ENCODE measurements around the gene ROMO1. TPM values are rescaled to one million over a fixed set of nuclear protein-coding genes. Genes with fewer than 3 reads are reported as not detected.
"Not testable (repeated sequence)": the region's sequence is repeated elsewhere in the genome, so short reads cannot be mapped to it uniquely, and the experiment has no call there.

Gene ROMO1
- total RNA-seq, 8 experiments from 2014 or later, result 178 to 374 (median 295) TPM

GRCh38 chr20:35718972-35719635 is 19.9 kb downstream of the ROMO1 start:
- peak in 1 of 8 experiments; percentile 3 for ATAC-seq (replicated peaks in 6 of 8)
- Histone ChIP-seq H3K27ac (no peak overlapping the region), H3K4me1 (replicated peaks in 1 of 2) (no peaks in the 10 kb centered on the region), H3K4me3 (no peak overlapping the region)
- in situ Hi-C loops (cut with MboI; ENCODE audit: low pct_unique_long_range_greater_than_20kb in 2 of 9, low sequenced_read_pairs in 9 of 9, unreplicated experiment in 9 of 9), result loop anchor here in 1 of 9 experiments (25.0 kb wide), 1 partner anchor 168 kb away; no protein-coding TSS in a partner anchor
- 41 to 100% (median 88%) methylated on average over 1 to 10 of the region's 12 CpGs; no CpG with 5 or more reads in 1 of the 10 experiments for WGBS, 10 experiments

DNA sequence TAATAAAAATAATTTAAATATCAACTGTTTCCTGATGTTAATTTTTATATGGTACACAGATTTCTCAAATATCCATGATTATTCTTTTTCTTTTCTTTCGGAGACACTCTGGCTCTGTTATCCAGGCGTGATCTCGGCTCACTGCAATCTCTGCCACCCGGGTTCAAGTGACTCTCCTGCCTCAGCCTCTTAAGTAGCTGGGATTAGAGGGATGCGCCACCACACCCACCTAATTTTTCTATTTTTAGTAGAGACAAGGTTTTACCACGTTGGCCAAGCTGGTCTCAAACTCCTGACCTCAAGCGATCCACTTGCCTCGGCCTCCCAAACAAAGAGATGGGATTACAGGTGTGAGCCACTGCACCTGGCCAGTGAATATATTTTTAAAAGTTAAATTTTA is 20.5 kb downstream of the ROMO1 start:
- in situ Hi-C loops (cut with MboI; ENCODE audit: low pct_unique_long_range_greater_than_20kb in 2 of 9, low sequenced_read_pairs in 9 of 9, unreplicated experiment in 9 of 9), result loop anchor here in 1 of 9 experiments (25.0 kb wide), 1 partner anchor 168 kb away; no protein-coding TSS in a partner anchor
- H3K4me1 ChIP-seq (replicated peaks in 1 of 2), result no peaks in the 10 kb centered on the region
- H3K27ac ChIP-seq, result no peak overlapping the region
- ATAC-seq (replicated peaks in 6 of 8), result no peak
- WGBS, 10 experiments, result 42 to 100% (median 87%) methylated on average over 2 to 7 of the region's 8 CpGs; no CpG with 5 or more reads in 1 of the 10 experiments
- H3K4me3 ChIP-seq, result no peak overlapping the region

DNA sequence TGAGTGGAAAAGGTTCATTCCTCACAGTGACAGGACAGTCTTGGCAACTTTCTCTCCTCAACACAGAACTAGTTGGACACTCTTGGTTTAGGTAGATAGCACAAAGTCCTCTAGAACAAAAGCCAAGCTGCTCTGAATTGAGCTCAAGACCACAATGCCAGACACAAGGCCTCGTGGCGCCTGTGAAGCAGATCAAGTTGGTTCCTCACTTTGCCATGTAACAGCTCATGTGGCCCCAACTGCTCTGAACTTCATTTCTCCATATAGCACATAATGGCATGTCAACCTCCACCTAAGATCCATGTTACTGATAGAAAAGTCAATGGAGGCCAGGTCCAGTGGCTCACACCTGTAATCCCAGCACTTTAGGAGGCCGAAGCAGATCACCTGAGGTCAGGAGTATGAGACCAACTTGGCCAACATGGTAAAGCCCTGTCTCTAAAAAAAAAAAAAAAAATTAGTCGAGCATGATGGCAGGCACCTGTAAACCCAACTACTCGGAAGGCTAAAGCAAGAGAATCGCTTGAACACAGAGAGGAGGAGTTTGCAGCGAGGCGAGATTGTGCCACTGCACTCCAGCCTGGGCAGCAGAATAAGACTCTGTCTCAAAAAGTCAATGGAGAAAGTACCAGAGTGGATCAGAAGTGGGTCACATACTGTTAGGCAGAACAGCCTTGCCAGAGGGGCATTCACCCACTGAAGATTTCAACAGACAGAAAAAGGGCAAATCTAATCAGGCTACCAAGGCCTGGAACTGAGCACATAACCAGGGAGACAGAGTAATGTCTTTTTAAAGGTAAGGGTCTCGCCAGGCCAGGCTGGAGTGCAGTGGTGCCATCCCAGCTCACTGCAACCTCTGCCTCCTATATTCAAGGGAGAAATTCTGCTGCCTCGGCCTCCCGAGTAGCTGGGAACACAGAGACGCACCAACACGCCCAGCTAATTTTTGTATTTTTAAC is 21.2 kb downstream of the ROMO1 start:
- in situ Hi-C loops (cut with MboI; ENCODE audit: low pct_unique_long_range_greater_than_20kb in 2 of 9, low sequenced_read_pairs in 9 of 9, unreplicated experiment in 9 of 9), result loop anchor here in 1 of 9 experiments (25.0 kb wide), 1 partner anchor 167 kb away; no protein-coding TSS in a partner anchor
- Histone ChIP-seq H3K27ac (no peak overlapping the region), H3K4me3 (no peak overlapping the region), H3K4me1 (replicated peaks in 1 of 2) (no peaks in the 10 kb centered on the region)
- 83 to 100% (median 94%) methylated on average over 1 to 10 of the region's 13 CpGs; no CpG with 5 or more reads in 3 of the 10 experiments for WGBS, 10 experiments
- no peak for ATAC-seq (replicated peaks in 6 of 8)

DNA sequence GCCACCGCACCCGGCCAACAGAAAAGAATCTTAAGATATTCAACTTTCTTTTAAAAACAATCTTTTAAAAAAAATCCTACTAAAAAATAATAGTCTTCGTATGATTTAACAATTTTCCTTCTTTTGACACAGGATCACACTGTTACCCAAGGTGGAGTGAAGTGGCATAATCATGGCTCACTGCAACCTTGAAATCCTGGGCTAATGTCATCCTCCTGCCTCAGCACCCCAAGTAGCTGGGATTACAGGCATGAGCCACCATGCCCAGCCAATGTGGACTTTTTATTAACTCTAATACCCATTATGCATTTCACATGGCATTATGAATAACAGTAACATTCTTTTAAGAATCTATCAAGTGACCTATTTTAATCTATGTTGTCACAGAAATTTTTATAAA is 22.0 kb downstream of the ROMO1 start:
- WGBS, 10 experiments, result 58 to 100% (median 100%) methylated on average over 1 to 3 of the region's 3 CpGs; no CpG with 5 or more reads in 2 of the 10 experiments
- ATAC-seq (replicated peaks in 6 of 8), result no peak
- Histone ChIP-seq H3K4me1 (replicated peaks in 1 of 2) (no peaks in the 10 kb centered on the region), H3K27ac (no peak overlapping the region), H3K4me3 (no peak overlapping the region)
- in situ Hi-C loops (cut with MboI; ENCODE audit: low pct_unique_long_range_greater_than_20kb in 2 of 9, low sequenced_read_pairs in 9 of 9, unreplicated experiment in 9 of 9), result loop anchor here in 1 of 9 experiments (25.0 kb wide), 1 partner anchor 166 kb away; no protein-coding TSS in a partner anchor

GRCh38 chr20:35721621-35722020 is 22.4 kb downstream of the ROMO1 start:
- Histone ChIP-seq H3K4me3 (no peak overlapping the region), H3K27ac (no peak overlapping the region), H3K4me1 (replicated peaks in 1 of 2) (no peaks in the 10 kb centered on the region)
- in situ Hi-C loops (cut with MboI; ENCODE audit: low pct_unique_long_range_greater_than_20kb in 2 of 9, low sequenced_read_pairs in 9 of 9, unreplicated experiment in 9 of 9), result loop anchor here in 1 of 9 experiments (25.0 kb wide), 1 partner anchor 166 kb away; no protein-coding TSS in a partner anchor
- no peak for ATAC-seq (replicated peaks in 6 of 8)
- 83 to 100% (median 100%) methylated on average over 1 to 3 of the region's 3 CpGs; no CpG with 5 or more reads in 1 of the 10 experiments for WGBS, 10 experiments

- not testable (repeated sequence) for H3K27ac ChIP-seq; ATAC-seq (replicated peaks in 6 of 8); H3K4me1 ChIP-seq (replicated peaks in 1 of 2); H3K4me3 ChIP-seq
- in situ Hi-C loops (cut with MboI; ENCODE audit: low pct_unique_long_range_greater_than_20kb in 2 of 9, low sequenced_read_pairs in 9 of 9, unreplicated experiment in 9 of 9), result loop anchor here in 1 of 9 experiments (25.0 kb wide), 1 partner anchor 164 kb away; no protein-coding TSS in a partner anchor
- WGBS, 10 experiments, result 75 to 100% (median 100%) methylated on average over 1 to 4 of the region's 4 CpGs
Measured at GRCh38 chr20:35723275-35723639, 24.1 kb downstream of the ROMO1 start.

DNA sequence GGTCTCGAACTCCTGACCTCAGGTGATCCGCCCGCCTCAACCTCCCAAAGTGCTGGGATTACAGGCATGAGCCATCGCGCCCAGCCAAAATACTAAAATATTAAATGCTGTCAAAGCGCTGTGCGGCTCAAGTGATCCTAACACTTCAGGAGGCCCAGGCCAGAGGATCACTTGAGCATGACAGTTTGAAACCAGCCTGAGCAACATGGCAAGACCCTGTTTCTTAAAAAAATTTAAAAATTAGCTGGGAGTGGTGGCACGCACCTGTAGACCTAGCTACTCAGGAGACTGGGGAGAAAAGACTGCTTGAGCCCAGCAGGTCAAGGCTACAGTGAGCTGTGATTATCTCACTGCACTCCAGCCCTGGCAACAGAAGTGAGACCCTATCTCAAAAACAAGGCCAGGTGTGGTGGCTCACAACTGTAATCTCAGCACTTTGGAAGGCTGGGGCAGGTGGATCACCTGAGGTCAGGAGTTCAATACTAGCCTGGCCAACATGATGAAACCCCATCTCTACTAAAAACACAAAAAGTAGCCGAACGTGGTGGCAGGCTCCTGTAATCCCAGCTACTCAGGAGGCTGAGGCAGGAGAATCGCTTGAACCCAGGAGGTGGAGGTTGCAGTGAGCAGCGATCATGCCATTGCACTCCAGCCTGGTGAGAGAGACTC is 24.6 kb downstream of the ROMO1 start:
- in situ Hi-C loops (cut with MboI; ENCODE audit: low pct_unique_long_range_greater_than_20kb in 2 of 9, low sequenced_read_pairs in 9 of 9, unreplicated experiment in 9 of 9), result loop anchor here in 1 of 9 experiments (25.0 kb wide), 1 partner anchor 164 kb away; no protein-coding TSS in a partner anchor
- not testable (repeated sequence) for H3K4me1 ChIP-seq (replicated peaks in 1 of 2); H3K27ac ChIP-seq

GRCh38 chr20:35724321-35725230 is 25.4 kb downstream of the ROMO1 start:
- H3K4me3 ChIP-seq, result no peak overlapping the region
- H3K4me1 ChIP-seq (replicated peaks in 1 of 2), result no peaks in the 10 kb centered on the region
- H3K27ac ChIP-seq, result no peak overlapping the region
- in situ Hi-C loops (cut with MboI; ENCODE audit: low pct_unique_long_range_greater_than_20kb in 2 of 9, low sequenced_read_pairs in 9 of 9, unreplicated experiment in 9 of 9), result loop anchor here in 2 of 9 experiments (25.0 kb wide), 1 partner anchor 163 kb away; no protein-coding TSS in a partner anchor
- ATAC-seq (replicated peaks in 6 of 8), result no peak
- WGBS, 10 experiments, result 72 to 100% (median 95%) methylated on average over 4 to 13 of the region's 13 CpGs

More for the DNA sequence above, 24.6 kb downstream of the ROMO1 start:
- not testable (repeated sequence) for ATAC-seq (replicated peaks in 6 of 8); H3K4me3 ChIP-seq
- WGBS, 10 experiments, result 94 to 100% (median 100%) methylated on average over 1 to 9 of the region's 12 CpGs; no CpG with 5 or more reads in 2 of the 10 experiments

- WGBS, 10 experiments, result 80 to 100% (median 99%) methylated on average over 4 to 20 of the region's 20 CpGs; no CpG with 5 or more reads in 1 of the 10 experiments
- peaks cover 0 to 2% of the 10 kb centered on the region in 2 donors for H3K4me1 ChIP-seq (replicated peaks in 1 of 2)
- in situ Hi-C loops (cut with MboI; ENCODE audit: low pct_unique_long_range_greater_than_20kb in 2 of 9, low sequenced_read_pairs in 9 of 9, unreplicated experiment in 9 of 9), result loop anchor here in 1 of 9 experiments (25.0 kb wide), 1 partner anchor 160 kb away; no protein-coding TSS in a partner anchor
Measured at GRCh38 chr20:35726842-35727711, 27.9 kb downstream of the ROMO1 start.

GRCh38 chr20:35729283-35729807 is 30.1 kb downstream of the ROMO1 start:
- no peak overlapping the region for H3K27ac ChIP-seq
- WGBS, 10 experiments, result 74 to 100% (median 92%) methylated on average over 3 to 7 of the region's 7 CpGs
- H3K4me3 ChIP-seq, result no peak overlapping the region
- no peak for ATAC-seq (replicated peaks in 6 of 8)
- H3K4me1 ChIP-seq (replicated peaks in 1 of 2), result peaks cover under 1 to 3% of the 10 kb centered on the region in 2 donors
- in situ Hi-C loops (cut with MboI; ENCODE audit: low pct_unique_long_range_greater_than_20kb in 2 of 9, low sequenced_read_pairs in 9 of 9, unreplicated experiment in 9 of 9), result loop anchor here in 1 of 9 experiments (25.0 kb wide), 1 partner anchor 158 kb away; no protein-coding TSS in a partner anchor

More at GRCh38 chr20:35726842-35727711, 27.9 kb downstream of the ROMO1 start:
- H3K27ac ChIP-seq, result no peak overlapping the region
- no peak overlapping the region for H3K4me3 ChIP-seq
- ATAC-seq (replicated peaks in 6 of 8), result no peak

All from motor neuron (in vitro differentiated cells).